GM12878 (cell line): ENCODE measurements around the gene PLEKHM3. TPM values are rescaled to one million over a fixed set of nuclear protein-coding genes. Genes with fewer than 3 reads are reported as not detected.

ENCODE experiments used
- ATAC-seq: fragments of 200-7000 bp; cut with Tn5 transposase; 3 replicates; pipeline ENCODE4 v1.9.1; 2020; ENCODE audit warnings: mild to moderate bottlenecking, moderate library complexity
- BruUV-seq: library from RNA; stranded (reverse); fragments of 400-500 nt; replicated peaks from 2 replicates; lab custom pipeline; 2021; lab: Mats Ljungman, UMichigan
- CTCF ChIA-PET: fragments of 300-600 bp; sonication (Branson Sonifier 250); formaldehyde crosslinking; extraction: SDS; loops from one replicate; lab custom pipeline; 2021; ENCODE audit warnings: inconsistent platforms; lab: Yijun Ruan, JAX
- POLR2A ChIA-PET: fragments of 350-600 bp; formaldehyde crosslinking; extraction: SDS; loops from one replicate; lab custom pipeline; 2021; ENCODE audit warnings: inconsistent platforms; lab: Charles Lee
- RAD21 ChIA-PET: fragments of 300-600 bp; sonication (Branson Sonifier 250); formaldehyde crosslinking; loops from one replicate; lab custom pipeline; 2023; ENCODE audit warnings: antibody characterized with exemption; ENCODE audit not compliant: unreplicated experiment; lab: Charles Lee
- SMC1A ChIA-PET: fragments of 300-600 bp; sonication (Branson Sonifier 250); formaldehyde crosslinking; loops from one replicate; lab custom pipeline; 2023; ENCODE audit not compliant: unreplicated experiment, uncharacterized antibody; lab: Charles Lee
- DNase-seq: peaks from one replicate; pipeline ENCODE4 v3.0.0-alpha.2; 2011; ENCODE audit warnings: low read depth, low spot score
- FAIRE-seq: peaks from 3 replicates; lab custom pipeline; 2011; peaks lifted over from hg19 to GRCh38; lab: Jason Lieb, UNC
- H2AFZ ChIP-seq: 2 replicates; pipeline ENCODE4 v1.6.0; 2011; ENCODE audit warnings: low read depth, low read length, control low read depth; ENCODE audit not compliant: control insufficient read depth
- H3K27ac ChIP-seq: 2 replicates; pipeline ENCODE4 v1.5.1; 2011; ENCODE audit warnings: control low read depth; ENCODE audit not compliant: control insufficient read depth, insufficient read depth
- H3K27me3 ChIP-seq, 2 experiments: replicated peaks in 1 of 2; 2 replicates each; pipeline versions ENCODE4 v1.6.0 to v1.6.1; 2011; ENCODE audit warnings: low read length in 1 of 2; ENCODE audit not compliant: control insufficient read depth in 2 of 2, insufficient read depth in 2 of 2
- H3K36me3 ChIP-seq, 2 experiments: 2 replicates each; pipeline ENCODE4 v1.5.1; 2011; ENCODE audit warnings: low read length in 1 of 2; ENCODE audit not compliant: control insufficient read depth in 2 of 2, insufficient read depth in 2 of 2
- H3K4me1 ChIP-seq: 2 replicates; pipeline ENCODE4 v1.6.1; 2011; ENCODE audit warnings: mild to moderate bottlenecking, low read length, moderate library complexity, mixed read lengths; ENCODE audit not compliant: control insufficient read depth, insufficient read depth
- H3K4me2 ChIP-seq: 2 replicates; pipeline ENCODE4 v1.6.0; 2011; ENCODE audit warnings: control low read depth; ENCODE audit not compliant: control insufficient read depth, insufficient read depth
- H3K4me3 ChIP-seq: fragments of 200-600 bp; sonication (generic); 2 replicates; pipeline ENCODE4 v1.5.1; 2016
- H3K79me2 ChIP-seq: 2 replicates; pipeline ENCODE4 v1.6.0; 2011; ENCODE audit warnings: low read length; ENCODE audit not compliant: control insufficient read depth, insufficient read depth
- H3K9ac ChIP-seq: 2 replicates; pipeline ENCODE4 v1.8.0; 2011; ENCODE audit warnings: low read length, control low read depth, mixed read lengths; ENCODE audit not compliant: control insufficient read depth, insufficient read depth
- H3K9me3 ChIP-seq: replicated peaks from 3 replicates; pipeline ENCODE4 v1.5.1; 2011; ENCODE audit warnings: mild to moderate bottlenecking, low read length; ENCODE audit not compliant: control insufficient read depth, insufficient read depth
- H4K20me1 ChIP-seq: 2 replicates; pipeline ENCODE4 v1.6.0; 2011; ENCODE audit not compliant: control insufficient read depth, insufficient read depth
- BACH1 ChIP-seq: fragments of 450-650 bp; IDR thresholded peaks from 2 replicates; pipeline ENCODE4 v1.6.1; 2017; ENCODE audit warnings: mild to moderate bottlenecking, borderline replicate concordance
- BCL11A ChIP-seq: IDR thresholded peaks from 2 replicates; pipeline ENCODE4 v1.6.1; 2011; ENCODE audit warnings: low read depth, low read length
- CBFB ChIP-seq: IDR thresholded peaks from 2 replicates; pipeline ENCODE4 v1.6.1; 2016; ENCODE audit warnings: antibody characterized with exemption, low read depth
- GABPA ChIP-seq: IDR thresholded peaks from 2 replicates; pipeline ENCODE4 v1.6.1; 2014; ENCODE audit warnings: antibody characterized with exemption, low read depth, mild to moderate bottlenecking, inconsistent platforms
- GATAD2B ChIP-seq: fragments of 450-650 bp; conservative IDR thresholded peaks from 2 replicates; pipeline ENCODE4 v1.6.1; 2017; ENCODE audit warnings: low read depth, mild to moderate bottlenecking, moderate library complexity
- IKZF2 ChIP-seq, 2 experiments: fragments of 450-650 bp; IDR thresholded peaks; 2 replicates each; pipeline ENCODE4 v1.6.1; 2017; ENCODE audit warnings: mild to moderate bottlenecking in 2 of 2, moderate library complexity in 2 of 2
- MYB ChIP-seq: fragments of 150-350 bp; IDR thresholded peaks from 2 replicates; pipeline ENCODE4 v1.6.1; 2014; ENCODE audit warnings: mild to moderate bottlenecking, low read depth, low read length, borderline replicate concordance
- PAX5 ChIP-seq: IDR thresholded peaks from 2 replicates; pipeline ENCODE4 v1.6.1; 2011; ENCODE audit warnings: low read depth, low read length, borderline replicate concordance
- PAX8 ChIP-seq: fragments of 450-650 bp; IDR thresholded peaks from 2 replicates; pipeline ENCODE4 v1.6.1; 2017; ENCODE audit warnings: mild to moderate bottlenecking, moderate library complexity
- PBX3 ChIP-seq: IDR thresholded peaks from 2 replicates; pipeline ENCODE4 v1.6.1; 2011; ENCODE audit warnings: mild to moderate bottlenecking, low read depth, low read length, moderate library complexity; ENCODE audit not compliant: insufficient replicate concordance
- PKNOX1 ChIP-seq: fragments of 450-650 bp; IDR thresholded peaks from 2 replicates; pipeline ENCODE4 v1.6.1; 2016; ENCODE audit warnings: mild to moderate bottlenecking
- RAD51 ChIP-seq: fragments of 450-650 bp; IDR thresholded peaks from 2 replicates; pipeline ENCODE4 v1.6.1; 2016; ENCODE audit warnings: moderate library complexity, mild to moderate bottlenecking, inconsistent platforms
- RCOR1 ChIP-seq: conservative IDR thresholded peaks from 2 replicates; pipeline ENCODE4 v1.6.1; 2012; ENCODE audit warnings: low read depth, low read length, improper control_type of control experiment
- TCF12 ChIP-seq: IDR thresholded peaks from 2 replicates; pipeline ENCODE4 v1.6.1; 2011; ENCODE audit warnings: low read depth, mild to moderate bottlenecking, low read length
- WGBS: methylation state at CpG from one replicate; pipeline ENCODE4 v1.1.6; 2016; ENCODE audit warnings: low lambda C conversion rate; ENCODE audit not compliant: insufficient replicate concordance, insufficient coverage; ENCODE audit errors: missing lambda C conversion rate; 5-methylcytosine and 5-hydroxymethylcytosine counted together
- in situ Hi-C: fragments of 300-500 bp; cut with MboI; formaldehyde crosslinking; loops from 9 replicates; pipeline ENCODE4 v1.14.3; 2018; ENCODE audit warnings: mixed read lengths
- intact Hi-C: fragments of 100-400 bp; cut with micrococcal nuclease; formaldehyde crosslinking; loops from one replicate; pipeline ENCODE4 v1.14.2; 2022; ENCODE audit not compliant: unreplicated experiment
- polyA plus RNA-seq, 11 experiments: library from polyadenylated mRNA; depleted of rRNA in 4 of 11; unstranded in 6 of 11; stranded (reverse) in 5 of 11; fragments of >200 nt; fragmentation: Nextera tagmentation in 4 of 11; fragmentation: Illumina TruSeq in 1 of 11; extraction: Ambion mirVana in 4 of 11; extraction: Trizol in 1 of 11; gene quantifications; 1 replicate in 1 of 11; 2 replicates in 10 of 11; pipeline versions ENCODE4 v1.2.1 to v1.2.3, GENCODE V29; 2011 to 2016; ENCODE audit warnings: inconsistent platforms in 2 of 11, missing spikeins in 2 of 11, low read depth in 1 of 11
- total RNA-seq, 4 experiments: library from RNA; depleted of rRNA in 3 of 4; stranded (reverse); fragments of >200 nt in 3 of 4; fragmentation: Illumina TruSeq in 1 of 4; extraction: Trizol in 1 of 4; gene quantifications; 2 replicates each; pipeline versions ENCODE4 v1.2.1 to v1.2.3, GENCODE V29; 2013 to 2021

PLEKHM3 gene
- total and polyA plus RNA-seq, 10 of the 15 experiments (the other 5 are each of a cell fraction or from before 2014, with no cell fraction given): 1.4 to 5.6 (median 3.0) TPM

- Histone ChIP-seq H3K4me1 (no peaks in the 10 kb centered on the region), H3K9ac (no peak overlapping the region), H3K9me3 (no peaks in the 10 kb centered on the region), H2AFZ (no peak overlapping the region), H3K27ac (no peak overlapping the region), H3K4me3 (no peak overlapping the region), H4K20me1 (no peaks in the 10 kb centered on the region), H3K36me3 (no peaks in the 10 kb centered on the region), H3K27me3 (no peaks in the 10 kb centered on the region), H3K79me2 (no peaks in the 10 kb centered on the region), H3K4me2 (no peak overlapping the region)
- ChIA-PET CTCF (interaction anchor here (1.2 kb wide), 1 partner anchor 97 kb away, joined by 3 read pairs; no protein-coding TSS in a partner anchor), RAD21 (no interaction called here), SMC1A (no interaction called here), POLR2A (no interaction called here)
- no peak for TF ChIP-seq PBX3
- TF ChIP-seq TCF12: no peak
- no peak for TF ChIP-seq BACH1
- no peak for TF ChIP-seq GATAD2B
- TF ChIP-seq PAX8: no peak
- TF ChIP-seq IKZF2 (IDR thresholded peaks at IDR 0.05): no peak
- no peak for TF ChIP-seq RCOR1
- TF ChIP-seq CBFB: no peak
- no peak for TF ChIP-seq GABPA
- no peak for TF ChIP-seq PKNOX1
- TF ChIP-seq BCL11A: no peak
- no peak for TF ChIP-seq RAD51
- TF ChIP-seq MYB: no peak
- no peak for TF ChIP-seq PAX5
- WGBS: 59% methylated on average over 3 of the region's 3 CpGs
- ATAC-seq (no peak), FAIRE-seq (no peak), DNase-seq (no peak)
- in situ Hi-C loops (no loop called here), intact Hi-C loops (no loop called here)
- no TSS peak for BruUV-seq
Measured at GRCh38 chr2:207855591-207855990, 169.7 kb downstream of the PLEKHM3 start.
